ENCODE results near the gene VWF.

The VWF gene

GRCh38 chr12:5912011-5912410 lies 212.5 kb downstream of the VWF start:
- no peak for DNase-seq (ENCODE audit: low read depth)

GRCh38 chr12:5910790-5911548 lies 213.5 kb downstream of the VWF start:
- DNase-seq (ENCODE audit: low read depth): no peak

- no peak for DNase-seq (ENCODE audit: low read depth)
Observed at GRCh38 chr12:5909560-5909959, 214.9 kb downstream of the VWF start.

GRCh38 chr12:5908251-5908650 lies 216.2 kb downstream of the VWF start:
- DNase-seq (ENCODE audit: low read depth): no peak

- no peak for DNase-seq (ENCODE audit: low read depth)
Observed at GRCh38 chr12:5907807-5908206, 216.7 kb downstream of the VWF start.

- DNase-seq (ENCODE audit: low read depth): no peak
Observed at GRCh38 chr12:5905757-5906156, 218.7 kb downstream of the VWF start.

GRCh38 chr12:5904969-5905368 lies 219.5 kb downstream of the VWF start:
- no peak for DNase-seq (ENCODE audit: low read depth)

- DNase-seq (ENCODE audit: low read depth): no peak
Observed at GRCh38 chr12:5904441-5904840, 220.0 kb downstream of the VWF start.

GRCh38 chr12:5902736-5903135 lies 221.7 kb downstream of the VWF start:
- no peak for DNase-seq (ENCODE audit: low read depth)

- DNase-seq (ENCODE audit: low read depth): no peak
Observed at GRCh38 chr12:5901416-5901815, 223.1 kb downstream of the VWF start.

- no peak for DNase-seq (ENCODE audit: low read depth)
Observed at GRCh38 chr12:5900533-5901205, 223.8 kb downstream of the VWF start.

- DNase-seq (ENCODE audit: low read depth): no peak
Observed at GRCh38 chr12:5900076-5900475, 224.4 kb downstream of the VWF start.

- DNase-seq (ENCODE audit: low read depth): no peak
Observed at GRCh38 chr12:5899675-5900074, 224.8 kb downstream of the VWF start.

- no peak for DNase-seq (ENCODE audit: low read depth)
Observed at GRCh38 chr12:5898874-5899273, 225.6 kb downstream of the VWF start.

Data from GM04503 (cell line).